Neuronal stem cell (in vitro differentiated cells): ENCODE measurements around the gene NBPF19. TPM values are rescaled to one million over a fixed set of nuclear protein-coding genes. Genes with fewer than 3 reads are reported as not detected.
"Not testable (repeated sequence)": the region's sequence is repeated elsewhere in the genome, so short reads cannot be mapped to it uniquely, and the experiment has no call there.

Source experiments
- DNase-seq: peaks from one replicate; pipeline ENCODE4 v3.0.0-alpha.2; 2013; ENCODE audit warnings: low spot score
- H2AFZ ChIP-seq: one replicate; pipeline ENCODE4 v1.6.1; 2013; ENCODE audit warnings: mild to moderate bottlenecking, low read length, inconsistent platforms
- H2AK5ac ChIP-seq: 2 replicates; pipeline ENCODE4 v1.6.1; 2013; ENCODE audit warnings: low read depth, mild to moderate bottlenecking, inconsistent platforms, low read length, moderate library complexity, mixed read lengths
- H2BK120ac ChIP-seq: 2 replicates; pipeline ENCODE4 v1.6.1; 2013; ENCODE audit warnings: low read depth, mild to moderate bottlenecking, inconsistent platforms, low read length, moderate library complexity, mixed read lengths
- H2BK12ac ChIP-seq: one replicate; pipeline ENCODE4 v1.6.1; 2013; ENCODE audit warnings: low read length, inconsistent platforms
- H2BK15ac ChIP-seq: 2 replicates; pipeline ENCODE4 v1.6.1; 2013; ENCODE audit warnings: mild to moderate bottlenecking, low read length, inconsistent platforms, mixed read lengths
- H2BK5ac ChIP-seq: one replicate; pipeline ENCODE4 v1.6.1; 2013; ENCODE audit warnings: inconsistent platforms, mild to moderate bottlenecking, low read length, moderate library complexity
- H3K14ac ChIP-seq: one replicate; pipeline ENCODE4 v1.6.1; 2013; ENCODE audit warnings: low read length, inconsistent platforms
- H3K18ac ChIP-seq: 2 replicates; pipeline ENCODE4 v1.6.1; 2013; ENCODE audit warnings: low read length, inconsistent platforms
- H3K23ac ChIP-seq: 2 replicates; pipeline ENCODE4 v1.6.1; 2013; ENCODE audit warnings: low read depth, mild to moderate bottlenecking, mixed read lengths, low read length, inconsistent platforms; ENCODE audit not compliant: poor library complexity
- H3K27ac ChIP-seq: replicated peaks from 3 replicates; pipeline ENCODE4 v1.5.1; 2013; ENCODE audit warnings: low read length, inconsistent platforms
- H3K27me3 ChIP-seq, 3 experiments: 2 replicates each; pipeline ENCODE4 v1.6.1; 2013; ENCODE audit warnings: low read length in 3 of 3, mild to moderate bottlenecking in 2 of 3, inconsistent platforms in 1 of 3, low read depth in 1 of 3, mixed read lengths in 1 of 3, moderate library complexity in 1 of 3; ENCODE audit not compliant: control insufficient read depth in 3 of 3, insufficient read depth in 3 of 3
- H3K36me3 ChIP-seq, 2 donors: replicated peaks in 1 of 2; 2 replicates each; pipeline ENCODE4 v1.6.1; 2013; ENCODE audit warnings: low read length in 2 of 2; ENCODE audit not compliant: control insufficient read depth in 2 of 2, insufficient read depth in 2 of 2
- H3K4ac ChIP-seq: 2 replicates; pipeline ENCODE4 v1.6.1; 2013; ENCODE audit warnings: inconsistent platforms, mild to moderate bottlenecking, low read length, moderate library complexity
- H3K4me1 ChIP-seq, 2 donors: 1 replicate in 1 of 2; 2 replicates in 1 of 2; pipeline ENCODE4 v1.6.1; 2013; ENCODE audit warnings: low read length in 2 of 2, low read depth in 1 of 2; ENCODE audit not compliant: control insufficient read depth in 2 of 2, insufficient read depth in 1 of 2
- H3K4me2 ChIP-seq: one replicate; pipeline ENCODE4 v1.6.1; 2013; ENCODE audit warnings: mild to moderate bottlenecking, low read length, inconsistent platforms; ENCODE audit not compliant: insufficient read depth, poor library complexity, severe bottlenecking
- H3K4me3 ChIP-seq, 2 donors: 2 replicates each; pipeline ENCODE4 v1.5.1; 2013; ENCODE audit warnings: low read length in 2 of 2, mild to moderate bottlenecking in 2 of 2, inconsistent platforms in 1 of 2, moderate library complexity in 1 of 2
- H3K79me1 ChIP-seq: one replicate; pipeline ENCODE4 v1.6.1; 2013; ENCODE audit warnings: low read depth, mild to moderate bottlenecking, inconsistent platforms, low read length, moderate library complexity
- H3K9ac ChIP-seq: one replicate; pipeline ENCODE4 v1.6.1; 2013; ENCODE audit warnings: mild to moderate bottlenecking, low read depth, low read length, inconsistent platforms; ENCODE audit not compliant: poor library complexity
- H3K9me3 ChIP-seq, 2 donors: replicated peaks in 1 of 2; 2 replicates each; pipeline versions ENCODE3 to v1.6.1; 2013; ENCODE audit warnings: low read length in 2 of 2, mild to moderate bottlenecking in 2 of 2, inconsistent platforms in 1 of 2, low read depth in 1 of 2, mixed read lengths in 1 of 2, moderate library complexity in 1 of 2; ENCODE audit not compliant: control insufficient read depth in 2 of 2, insufficient read depth in 1 of 2
- H4K8ac ChIP-seq: one replicate; pipeline ENCODE4 v1.6.1; 2013; ENCODE audit warnings: low read depth, mild to moderate bottlenecking, inconsistent platforms, low read length, moderate library complexity
- H4K91ac ChIP-seq: one replicate; pipeline ENCODE4 v1.6.1; 2013; ENCODE audit warnings: low read length, low read depth, mild to moderate bottlenecking, inconsistent platforms; ENCODE audit not compliant: poor library complexity
- WGBS, 2 donors: extraction: QIAGEN DNeasy Blood & Tissue Kit; methylation state at CpG; one replicate each; pipeline ENCODE4 v1.1.7; 2013; ENCODE audit warnings: missing lambda C conversion rate in 2 of 2, mixed read lengths in 1 of 2; ENCODE audit not compliant: insufficient read length in 2 of 2, insufficient replicate concordance in 1 of 2; ENCODE audit errors: extremely low coverage in 2 of 2; 5-methylcytosine and 5-hydroxymethylcytosine counted together
- polyA plus RNA-seq, 2 experiments: library from polyadenylated mRNA; stranded (reverse); fragments of 200-250 nt; gene quantifications; one replicate each; pipeline ENCODE4 v1.2.3, GENCODE V29; 2013

NBPF19 gene
- 3.3 TPM for polyA plus RNA-seq (2013, experiment 1 of 2)
- polyA plus RNA-seq (2013, experiment 2 of 2): 3.3 TPM

- not testable (repeated sequence) for H3K27me3 ChIP-seq, H2BK5ac ChIP-seq, H3K23ac ChIP-seq, H2AK5ac ChIP-seq, H2BK120ac ChIP-seq, H3K27ac ChIP-seq, H4K8ac ChIP-seq, H3K4me1 ChIP-seq, H3K9ac ChIP-seq, H3K18ac ChIP-seq, H3K9me3 ChIP-seq, H3K4me2 ChIP-seq, H3K36me3 ChIP-seq, H3K4me3 ChIP-seq, H2AFZ ChIP-seq, H3K79me1 ChIP-seq, H2BK12ac ChIP-seq, H2BK15ac ChIP-seq, H3K14ac ChIP-seq, H4K91ac ChIP-seq, H3K4ac ChIP-seq, DNase-seq
- WGBS, 2 donors: no CpG with 5 or more reads among the region's 2 CpGs
Observed at GRCh38 chr1:149474745-149475144, at the start of gene NBPF19. NBPF19 (plus strand) TSS chr1:149475045; CDS start chr1:149475933, 888 bp downstream.

DNA sequence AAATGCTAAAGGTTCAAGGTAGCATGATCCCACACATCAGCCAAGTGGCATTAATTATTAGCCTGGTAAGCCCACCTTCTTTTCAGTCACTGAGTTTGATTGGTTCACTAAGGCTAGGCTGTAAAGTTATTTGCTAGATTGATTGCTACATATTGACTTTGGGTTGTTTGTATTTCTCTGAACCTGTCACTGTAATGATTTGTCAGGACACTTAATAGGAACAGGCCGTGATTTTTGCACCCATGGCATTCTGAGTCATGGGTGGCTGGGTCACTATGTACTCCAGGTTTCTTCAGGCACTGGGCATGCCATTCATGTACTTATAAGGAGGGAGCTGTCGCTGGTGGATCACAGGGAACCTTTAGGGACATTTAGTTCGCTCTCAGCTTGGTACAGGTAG lies 46.5 kb upstream of the NBPF19 start:
- H2BK12ac ChIP-seq, H2AFZ ChIP-seq, H4K8ac ChIP-seq, H2BK15ac ChIP-seq, H3K14ac ChIP-seq, H3K4me1 ChIP-seq, H3K4ac ChIP-seq, H3K27ac ChIP-seq, H3K9ac ChIP-seq, H2BK120ac ChIP-seq, H3K9me3 ChIP-seq, H3K18ac ChIP-seq, H4K91ac ChIP-seq, H3K36me3 ChIP-seq, H2AK5ac ChIP-seq, DNase-seq, H3K27me3 ChIP-seq, H2BK5ac ChIP-seq, H3K4me2 ChIP-seq, H3K4me3 ChIP-seq, H3K79me1 ChIP-seq, H3K23ac ChIP-seq: not testable (repeated sequence)
- no CpG with 5 or more reads among the region's 3 CpGs for WGBS, 2 donors

DNA sequence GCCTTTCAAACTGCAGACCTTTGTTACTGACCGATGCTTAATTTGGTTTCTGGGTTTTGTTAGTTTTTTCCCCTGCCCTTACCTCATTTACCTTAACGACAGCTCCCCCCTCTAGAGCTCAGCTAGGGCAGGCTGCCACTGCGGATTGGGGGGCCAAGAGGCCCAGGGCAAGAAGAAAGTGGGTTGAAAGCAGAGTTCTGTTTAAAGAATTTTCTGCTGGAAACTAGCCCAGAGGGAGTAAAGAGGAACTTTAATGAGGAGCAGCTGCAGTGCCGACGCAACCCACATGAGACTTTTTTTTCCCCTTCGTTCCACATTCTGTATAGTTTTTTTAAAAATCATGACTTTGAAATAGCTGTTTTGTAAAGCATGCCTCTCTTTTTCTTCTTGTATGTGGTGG lies 29.4 kb upstream of the NBPF19 start:
- H2AFZ ChIP-seq, H3K4me2 ChIP-seq, DNase-seq, H3K9ac ChIP-seq, H3K4ac ChIP-seq, H4K91ac ChIP-seq, H2BK12ac ChIP-seq, H3K4me1 ChIP-seq, H2BK5ac ChIP-seq, H3K36me3 ChIP-seq, H2BK15ac ChIP-seq, H3K27me3 ChIP-seq, H3K9me3 ChIP-seq, H3K18ac ChIP-seq, H2BK120ac ChIP-seq, H4K8ac ChIP-seq, H3K23ac ChIP-seq, H3K14ac ChIP-seq, H3K79me1 ChIP-seq, H2AK5ac ChIP-seq, H3K4me3 ChIP-seq: not testable (repeated sequence)
- WGBS, 2 donors: no CpG with 5 or more reads among the region's 6 CpGs
- H3K27ac ChIP-seq: peak overlapping the region; percentile 54

- not testable (repeated sequence) for H2AK5ac ChIP-seq, H3K4me2 ChIP-seq, H3K27me3 ChIP-seq, H2AFZ ChIP-seq, H2BK120ac ChIP-seq, H4K8ac ChIP-seq, H2BK15ac ChIP-seq, DNase-seq, H3K4ac ChIP-seq, H2BK5ac ChIP-seq, H3K36me3 ChIP-seq, H3K79me1 ChIP-seq, H3K27ac ChIP-seq, H3K9ac ChIP-seq, H3K9me3 ChIP-seq, H3K4me1 ChIP-seq, H3K23ac ChIP-seq, H3K14ac ChIP-seq, H3K18ac ChIP-seq, H2BK12ac ChIP-seq, H3K4me3 ChIP-seq, H4K91ac ChIP-seq
- no CpG with 5 or more reads among the region's 2 CpGs for WGBS, 2 donors
Observed at GRCh38 chr1:149452196-149452595, 22.6 kb upstream of the NBPF19 start.
